ENCODE data around the gene MBOAT7.
A peak's percentile ranks its signal among the peaks of the same experiment; 100 is the strongest.
"Not testable (repeated sequence)": the region's sequence is repeated elsewhere in the genome, so short reads cannot be mapped to it uniquely, and the experiment has no call there.

Gene MBOAT7

GRCh38 chr19:54188215-54188871 is 1.0 kb downstream of the MBOAT7 start:
- DNase-seq = peak in 1 of 2 donors; percentile 44

- no peak for DNase-seq
These were observed 2.4 kb downstream of the MBOAT7 start for GRCh38 chr19:54186934-54187381.

- DNase-seq = no peak
These were observed 3.0 kb downstream of the MBOAT7 start for GRCh38 chr19:54186351-54186750.

- DNase-seq = no peak
These were observed 5.9 kb downstream of the MBOAT7 start for GRCh38 chr19:54183431-54183830.

- not testable (repeated sequence) for DNase-seq
These were observed 7.5 kb downstream of the MBOAT7 start for GRCh38 chr19:54181894-54182293.

GRCh38 chr19:54180691-54181091 is 8.7 kb downstream of the MBOAT7 start:
- no peak for DNase-seq

- DNase-seq = no peak
These were observed 9.4 kb downstream of the MBOAT7 start for GRCh38 chr19:54179921-54180461.

GRCh38 chr19:54179262-54179852 is 10.0 kb downstream of the MBOAT7 start:
- no peak for DNase-seq

GRCh38 chr19:54178581-54179261 is 10.7 kb downstream of the MBOAT7 start:
- no peak for DNase-seq

GRCh38 chr19:54173951-54174834 is 15.2 kb downstream of the MBOAT7 start:
- DNase-seq = no peak

- DNase-seq = no peak
These were observed 16.1 kb downstream of the MBOAT7 start for GRCh38 chr19:54173359-54173699.

- no peak for DNase-seq
These were observed 16.7 kb downstream of the MBOAT7 start, which contains the start of gene TMC4 for GRCh38 chr19:54172471-54173358. Gene TMC4 (minus strand): TSS chr19:54173160. CDS start chr19:54173117, 43 bp downstream.

GRCh38 chr19:54171736-54172431 is 17.5 kb downstream of the MBOAT7 start:
- not testable (repeated sequence) for DNase-seq

- DNase-seq = no peak
These were observed 20.1 kb downstream of the MBOAT7 start for GRCh38 chr19:54169149-54169740.

GRCh38 chr19:54168174-54168917 is 21.0 kb downstream of the MBOAT7 start:
- DNase-seq = peak; percentile 96 to 97

GRCh38 chr19:54165222-54165621 is 24.2 kb downstream of the MBOAT7 start:
- DNase-seq = no peak

- peak; percentile 34 to 58 for DNase-seq
These were observed 24.9 kb downstream of the MBOAT7 start for GRCh38 chr19:54164369-54165068.

- DNase-seq = no peak
These were observed 26.5 kb downstream of the MBOAT7 start for GRCh38 chr19:54162884-54163283.

GRCh38 chr19:54162241-54162805 is 27.1 kb downstream of the MBOAT7 start:
- DNase-seq = peak; percentile 74 to 75
